Measurements from ENCODE around the gene SPARCL1. TPM values are rescaled to one million over a fixed set of nuclear protein-coding genes. Genes with fewer than 3 reads are reported as not detected.
"Not testable (repeated sequence)": the region's sequence is repeated elsewhere in the genome, so short reads cannot be mapped to it uniquely, and the experiment has no call there.

Gene SPARCL1
- 0.12 and 0.39 TPM in 2 replicates for total RNA-seq (2014; rRNA removed; shearing (Covaris generic))

- no peak for DNase-seq (ENCODE audit: low read depth)
Observed at GRCh38 chr4:87529187-87529586, at the start of gene SPARCL1. Gene SPARCL1, minus strand, starts transcription at chr4:87529376. Its CDS starts 29,802 bp downstream, at chr4:87499574.

- DNase-seq (ENCODE audit: low read depth): no peak
Observed at GRCh38 chr4:87575983-87576382, 46.8 kb upstream of the SPARCL1 start.

- no peak for DNase-seq (ENCODE audit: low read depth)
Observed at GRCh38 chr4:87575408-87575807, 46.2 kb upstream of the SPARCL1 start.

GRCh38 chr4:87574996-87575395, 45.8 kb upstream of the SPARCL1 start:
- DNase-seq (ENCODE audit: low read depth): peak; percentile 74

- not testable (repeated sequence) for DNase-seq (ENCODE audit: low read depth)
Observed at GRCh38 chr4:87574376-87574775, 45.2 kb upstream of the SPARCL1 start.

GRCh38 chr4:87570290-87570805, 41.2 kb upstream of the SPARCL1 start:
- no peak for DNase-seq (ENCODE audit: low read depth)

GRCh38 chr4:87567191-87567590, 38.0 kb upstream of the SPARCL1 start:
- no peak for DNase-seq (ENCODE audit: low read depth)

- no peak for DNase-seq (ENCODE audit: low read depth)
Observed at GRCh38 chr4:87566276-87566675, 37.1 kb upstream of the SPARCL1 start.

GRCh38 chr4:87565746-87566145, 36.6 kb upstream of the SPARCL1 start:
- DNase-seq (ENCODE audit: low read depth): no peak

GRCh38 chr4:87560802-87561201, 31.6 kb upstream of the SPARCL1 start:
- DNase-seq (ENCODE audit: low read depth): no peak

GRCh38 chr4:87559090-87559837, 30.1 kb upstream of the SPARCL1 start:
- peak; percentile 51 for DNase-seq (ENCODE audit: low read depth)

GRCh38 chr4:87557348-87557747, 28.2 kb upstream of the SPARCL1 start:
- no peak for DNase-seq (ENCODE audit: low read depth)

- DNase-seq (ENCODE audit: low read depth): peak; percentile 86
Observed at GRCh38 chr4:87555773-87556619, 26.8 kb upstream of the SPARCL1 start.

GRCh38 chr4:87553182-87553581, 24.0 kb upstream of the SPARCL1 start:
- no peak for DNase-seq (ENCODE audit: low read depth)

GRCh38 chr4:87551361-87551760, 22.2 kb upstream of the SPARCL1 start:
- no peak for DNase-seq (ENCODE audit: low read depth)

- no peak for DNase-seq (ENCODE audit: low read depth)
Observed at GRCh38 chr4:87547016-87547708, 18.0 kb upstream of the SPARCL1 start.

- no peak for DNase-seq (ENCODE audit: low read depth)
Observed at GRCh38 chr4:87545052-87545451, 15.9 kb upstream of the SPARCL1 start.

GRCh38 chr4:87543835-87544461, 14.8 kb upstream of the SPARCL1 start:
- DNase-seq (ENCODE audit: low read depth): peak; percentile 39

- no peak for DNase-seq (ENCODE audit: low read depth)
Observed at GRCh38 chr4:87542734-87543312, 13.6 kb upstream of the SPARCL1 start.

GRCh38 chr4:87541956-87542709, 13.0 kb upstream of the SPARCL1 start:
- DNase-seq (ENCODE audit: low read depth): no peak
